GM19328 (cell line): ENCODE results near the gene ERN2.
"Not testable (repeated sequence)": the region's sequence is repeated elsewhere in the genome, so short reads cannot be mapped to it uniquely, and the experiment has no call there.

Experiments used
- ATAC-seq: cut with Tn5 transposase; IDR thresholded peaks from one replicate; pipeline ENCODE4 v1.9.1; 2021; ENCODE audit warnings: mild to moderate bottlenecking, moderate library complexity; ENCODE audit not compliant: unreplicated experiment

Gene ERN2

GRCh38 chr16:23712976-23713375, at the start of gene ERN2:
ERN2 (minus strand) TSS chr16:23713222; CDS start chr16:23713187, 35 bp downstream.
- ATAC-seq: no peak

GRCh38 chr16:23757937-23758619, 45.1 kb upstream of the ERN2 start:
- ATAC-seq: no peak

GRCh38 chr16:23757116-23757515, 44.1 kb upstream of the ERN2 start:
- no peak for ATAC-seq

DNA sequence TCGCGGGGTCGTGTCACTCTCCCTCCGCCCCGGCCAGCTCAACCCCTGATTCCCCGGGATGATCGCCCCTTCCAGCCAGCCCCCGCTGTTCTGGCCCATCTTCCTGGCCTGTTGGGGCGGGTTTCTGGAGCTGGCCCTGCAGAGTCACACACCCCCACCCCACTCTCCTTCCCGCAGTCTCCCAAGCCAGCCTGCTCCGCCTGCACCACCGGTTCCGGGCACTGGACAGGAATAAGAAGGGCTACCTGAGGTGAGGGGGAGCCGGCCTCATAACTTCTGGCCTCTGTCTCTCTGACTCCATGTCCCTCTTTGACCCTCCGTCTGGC, 42.4 kb upstream of the ERN2 start:
- no peak for ATAC-seq

GRCh38 chr16:23754594-23755483, 41.8 kb upstream of the ERN2 start, which contains the start of gene CHP2:
CHP2 (plus strand) TSS chr16:23755026; CDS start chr16:23755050, 24 bp downstream.
- ATAC-seq: no peak

GRCh38 chr16:23753908-23754593, 41.0 kb upstream of the ERN2 start:
- ATAC-seq: no peak

DNA sequence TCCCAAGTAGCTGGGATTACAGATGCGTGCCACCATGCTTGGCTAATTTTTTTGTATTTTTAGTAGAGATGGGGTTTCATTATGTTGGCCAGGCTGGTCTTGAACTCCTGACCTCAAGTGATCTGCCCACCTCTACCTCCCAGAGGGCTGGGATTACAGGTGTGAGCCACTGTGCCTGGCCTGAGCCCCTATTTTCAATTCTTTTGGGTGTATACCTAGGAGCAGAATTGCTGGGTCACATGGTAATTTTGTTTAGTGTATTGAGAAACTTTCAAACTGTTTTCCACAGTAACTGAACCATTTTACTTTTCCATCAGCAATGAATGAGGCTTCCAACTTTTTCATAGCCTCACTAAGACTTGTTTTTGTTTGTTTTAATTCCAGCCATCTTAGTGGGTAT, 38.0 kb upstream of the ERN2 start:
- not testable (repeated sequence) for ATAC-seq

- no peak for ATAC-seq
These were observed 35.6 kb upstream of the ERN2 start for GRCh38 chr16:23748630-23749029.

- no peak for ATAC-seq
These were observed 32.2 kb upstream of the ERN2 start for GRCh38 chr16:23745263-23745662.

DNA sequence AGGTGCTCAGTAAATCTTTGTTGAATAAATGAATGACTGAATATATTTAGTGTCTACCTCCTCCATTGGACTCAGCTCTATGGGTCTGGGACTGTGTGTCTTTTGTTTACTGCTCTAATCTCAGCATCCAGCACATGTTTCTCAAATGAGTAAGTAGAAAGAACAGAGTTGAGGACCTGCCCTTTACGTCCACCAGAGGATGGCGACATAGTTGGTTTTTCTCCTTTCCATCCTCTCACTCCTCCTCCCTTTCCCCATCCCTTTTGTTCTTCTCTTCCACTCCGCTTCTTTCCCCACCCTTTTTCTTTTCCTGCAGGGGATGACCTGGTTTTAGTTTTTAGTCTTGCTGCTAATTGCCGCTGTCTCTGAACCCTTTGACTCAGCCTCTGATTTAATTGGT, 29.7 kb upstream of the ERN2 start:
- no peak for ATAC-seq

DNA sequence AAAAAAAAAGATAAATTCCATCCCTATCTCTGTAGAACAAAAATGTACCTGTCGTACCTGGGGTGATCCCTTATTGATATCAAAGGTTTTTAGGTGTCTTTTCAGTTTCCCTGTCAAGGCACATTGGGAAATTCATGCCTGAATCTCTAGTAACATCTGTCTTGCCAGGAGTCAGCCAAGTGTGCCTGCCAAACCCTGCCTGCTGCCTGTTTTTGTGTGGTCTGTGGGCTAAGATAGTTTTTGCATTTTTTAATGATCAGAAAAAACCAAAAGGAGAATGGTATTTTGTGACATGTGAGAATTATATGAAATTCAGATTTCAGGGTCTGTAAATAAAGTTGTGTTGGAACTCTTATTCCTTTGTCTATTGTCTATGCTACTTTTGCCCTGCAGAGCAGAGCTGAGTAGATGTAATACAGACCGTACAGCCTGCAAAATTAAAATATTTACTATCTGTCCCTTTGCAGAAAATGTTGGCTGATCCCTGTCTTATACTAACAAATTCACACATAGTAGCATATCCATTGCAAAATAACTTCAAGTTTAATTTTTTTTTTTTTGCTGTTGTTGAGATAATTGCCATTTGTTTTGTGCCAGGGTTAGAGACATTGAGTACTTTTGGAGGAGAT, 28.8 kb upstream of the ERN2 start:
- no peak for ATAC-seq

GRCh38 chr16:23739516-23739915, 26.5 kb upstream of the ERN2 start:
- no peak for ATAC-seq

DNA sequence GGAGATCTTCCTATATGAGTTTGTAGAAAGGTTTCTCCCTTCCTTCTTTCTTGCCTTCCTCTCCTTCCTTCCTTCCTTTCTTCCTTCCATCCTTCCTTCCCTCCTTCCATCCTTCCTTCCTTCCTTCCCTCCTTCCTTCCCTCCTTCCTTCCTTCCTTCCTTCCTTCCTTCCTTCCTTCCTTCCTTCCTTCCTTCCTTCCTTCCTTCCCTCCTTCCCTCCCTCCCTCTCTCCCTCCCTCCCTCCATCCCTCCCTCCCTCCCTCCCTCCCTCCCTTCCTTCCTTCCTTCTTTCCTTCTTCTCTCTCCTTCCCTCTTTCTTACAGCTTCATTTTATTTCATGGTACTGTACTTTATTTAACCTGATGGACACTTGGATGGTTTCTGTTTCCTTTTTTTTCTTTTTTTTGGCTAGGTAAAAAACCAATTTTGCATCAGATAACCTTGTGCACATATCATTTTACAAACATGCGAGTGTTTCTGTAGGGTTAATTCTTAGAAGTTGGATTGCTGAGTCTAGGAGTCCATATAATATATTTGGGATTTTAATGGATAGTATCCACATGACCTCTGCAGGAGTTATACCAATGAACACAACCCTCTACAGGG, 24.5 kb upstream of the ERN2 start:
- ATAC-seq: not testable (repeated sequence)

DNA sequence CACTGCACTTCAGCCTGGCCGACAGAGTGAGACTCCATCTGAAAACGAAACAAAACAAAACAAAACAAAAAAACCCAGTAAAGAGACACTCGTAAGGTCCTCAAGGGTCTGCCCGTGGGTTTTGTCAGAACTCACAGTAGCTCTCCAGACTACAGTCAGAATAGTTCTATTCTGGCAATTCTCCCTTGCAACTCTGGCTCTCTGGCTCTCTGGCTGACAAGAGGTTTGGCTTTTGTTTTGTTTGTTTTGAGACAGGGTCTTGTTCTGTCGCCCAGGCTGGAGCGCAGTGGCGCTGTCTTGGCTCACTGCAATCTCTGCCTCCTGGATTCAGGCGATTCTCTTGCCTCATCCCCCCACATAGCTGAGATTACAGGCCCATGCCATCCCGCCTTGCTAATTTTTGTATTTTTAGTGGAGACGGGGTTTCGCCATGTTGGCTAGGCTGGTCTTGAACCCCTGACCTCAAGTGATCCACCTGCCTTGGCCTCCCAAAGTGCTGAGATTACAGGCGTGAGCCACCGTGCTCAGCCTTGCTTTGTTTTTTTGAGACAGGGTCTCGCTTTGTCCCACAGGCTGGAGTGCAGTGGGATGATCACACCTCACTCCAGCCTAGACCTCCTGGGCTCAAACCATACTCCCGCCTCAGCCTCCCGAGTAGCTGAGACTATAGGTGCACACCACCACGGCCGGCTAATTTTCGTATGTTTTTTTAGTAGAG, 21.3 kb upstream of the ERN2 start:
- ATAC-seq: no peak

DNA sequence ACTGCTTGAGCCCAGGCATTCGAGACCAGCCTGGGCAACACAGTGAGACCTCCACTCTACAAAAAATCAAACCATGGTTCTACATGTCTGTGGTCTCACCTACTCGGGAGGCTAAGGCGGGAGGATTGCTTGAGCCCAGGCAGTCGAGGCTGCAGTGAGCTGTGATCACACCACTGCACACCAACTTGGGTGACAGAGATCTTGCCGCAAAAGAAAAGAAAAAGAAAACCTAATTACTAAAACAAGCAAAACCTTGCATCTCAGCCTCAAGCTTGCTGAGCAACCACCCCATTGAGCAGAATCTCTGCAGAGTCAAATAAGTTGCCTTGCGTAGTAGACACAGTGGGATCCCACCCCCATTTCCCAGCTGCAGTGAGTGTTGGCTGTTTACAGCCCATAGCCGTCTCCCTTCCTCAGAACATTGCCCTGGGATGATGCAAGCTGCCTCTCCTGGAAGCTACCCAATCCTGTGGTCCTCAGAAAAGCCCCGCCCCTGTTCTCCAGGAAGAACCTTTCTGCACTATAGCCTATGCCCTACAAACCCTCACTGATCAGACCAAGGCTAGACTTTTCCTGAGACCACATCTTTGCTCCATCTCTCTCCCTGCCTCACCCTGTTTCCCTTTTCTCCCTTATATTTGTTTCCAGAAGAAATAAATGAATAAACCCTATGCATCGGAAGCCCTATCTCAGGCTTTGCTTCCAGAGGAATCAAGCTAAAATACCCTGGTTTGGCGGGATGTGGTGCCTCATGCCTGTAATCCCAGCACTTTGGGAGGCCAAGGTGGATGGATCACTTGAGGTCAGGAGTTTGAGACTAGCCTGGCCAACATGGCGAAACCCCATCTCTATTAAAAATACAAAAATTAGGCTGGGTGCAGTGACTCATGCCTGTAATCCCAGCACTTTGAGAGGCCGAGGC, 16.7 kb upstream of the ERN2 start:
- ATAC-seq: no peak

GRCh38 chr16:23728112-23728477, 15.1 kb upstream of the ERN2 start:
- ATAC-seq: no peak

DNA sequence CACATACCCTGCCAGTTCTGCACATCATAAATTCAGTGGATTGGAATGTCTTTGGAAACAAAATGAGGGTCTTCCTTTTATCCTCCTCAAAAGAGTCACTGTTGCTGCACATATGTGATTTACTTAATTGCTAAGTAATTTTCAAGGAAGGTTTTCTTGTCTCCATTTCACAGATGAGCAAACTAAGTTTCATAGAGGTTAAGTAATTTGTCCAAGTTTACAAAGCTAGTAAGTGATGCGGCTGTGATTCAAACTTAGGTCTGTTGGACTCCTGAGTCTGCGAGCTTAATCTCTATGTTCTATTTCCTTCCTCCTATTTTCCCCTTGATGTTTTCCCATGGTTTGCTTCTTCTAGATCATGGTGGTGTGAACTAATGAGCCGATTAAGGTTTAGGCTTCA, 13.7 kb upstream of the ERN2 start:
- no peak for ATAC-seq

- ATAC-seq: no peak
These were observed 11.7 kb upstream of the ERN2 start for GRCh38 chr16:23724785-23725131.

DNA sequence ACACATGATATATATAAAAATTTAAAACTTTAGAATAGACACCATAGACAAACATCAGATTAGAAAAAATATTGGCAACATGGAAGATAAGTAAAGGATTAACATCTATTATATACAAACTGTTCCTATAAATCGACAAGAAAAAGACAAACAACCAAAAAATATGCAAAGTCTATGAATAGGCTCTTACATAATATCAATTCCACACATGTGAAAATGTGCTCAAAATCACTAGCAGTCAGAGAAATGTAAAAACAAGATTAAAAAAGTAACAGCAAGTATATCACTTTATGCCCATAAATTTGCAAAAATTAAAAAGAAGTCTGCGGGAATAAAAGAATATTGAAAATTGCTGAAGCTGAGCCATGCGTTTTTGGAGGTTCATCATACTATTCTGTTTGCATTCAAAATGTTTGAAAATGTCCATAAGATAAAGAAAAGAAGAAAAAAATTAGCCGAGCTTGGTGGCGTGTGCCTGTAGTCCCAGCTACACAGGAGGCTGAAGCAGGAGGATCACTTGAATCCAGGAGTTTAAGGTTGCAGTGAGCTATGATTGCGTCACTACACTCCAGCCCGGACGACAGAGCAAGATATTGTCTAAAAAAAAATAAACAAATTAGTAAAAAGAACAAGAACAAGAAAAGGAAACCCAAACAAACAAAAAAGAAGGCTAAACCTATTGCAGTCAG, 11.2 kb upstream of the ERN2 start:
- no peak for ATAC-seq
